Cardiac muscle cell (in vitro differentiated cells and primary cell): ENCODE results near the gene HS3ST3B1. TPM values are rescaled to one million over a fixed set of nuclear protein-coding genes. Genes with fewer than 3 reads are reported as not detected.
A peak's percentile ranks its signal among the peaks of the same experiment; 100 is the strongest.

Source experiments
- DNase-seq, 2 donors: peaks; one replicate each; pipeline versions ENCODE4 v3.0.0 to v3.0.0-alpha.2; 2010 to 2017; ENCODE audit warnings: low read depth in 1 of 2, low spot score in 1 of 2
- H3K27ac ChIP-seq: fragments of 200-600 bp; sonication (generic); 2 replicates; pipeline ENCODE4 v1.5.1; 2016
- H3K27me3 ChIP-seq: fragments of 200-600 bp; sonication (generic); 2 replicates; pipeline ENCODE4 v1.6.0; 2016; ENCODE audit warnings: control low read depth
- H3K36me3 ChIP-seq: fragments of 200-600 bp; sonication (generic); 2 replicates; pipeline ENCODE4 v1.5.1; 2016; ENCODE audit warnings: control low read depth
- H3K4me1 ChIP-seq: fragments of 200-600 bp; sonication (generic); 2 replicates; pipeline ENCODE4 v1.8.1; 2017; ENCODE audit warnings: low read depth, mild to moderate bottlenecking, mixed run types
- H3K4me3 ChIP-seq: fragments of 200-600 bp; sonication (generic); 2 replicates; pipeline ENCODE4 v1.5.1; 2016; ENCODE audit warnings: mild to moderate bottlenecking
- H3K9me3 ChIP-seq: fragments of 200-600 bp; sonication (generic); 2 replicates; pipeline ENCODE4 v1.5.1; 2017; ENCODE audit warnings: low read depth, mild to moderate bottlenecking, control low read depth
- polyA plus RNA-seq: library from polyadenylated mRNA; unstranded; fragments of >200 nt; fragmentation: Nextera tagmentation; extraction: Ambion mirVana; gene quantifications from 2 replicates; pipeline ENCODE4 v1.2.1, GENCODE V29; 2016
- total RNA-seq: library from RNA; depleted of rRNA; stranded (reverse); fragments of >200 nt; gene quantifications from 2 replicates; pipeline ENCODE4 v1.2.3, GENCODE V29; 2016
- TF ChIP-seq, protein P1 (sequence below): IDR thresholded peaks from 2 replicates; pipeline ENCODE4 v1.5.1; 2012; ENCODE audit warnings: low read depth, mild to moderate bottlenecking, low read length

The HS3ST3B1 gene
- total RNA-seq (4.9 and 7.9 TPM in 2 replicates), polyA plus RNA-seq (2.1 and 3.9 TPM in 2 replicates)

DNA sequence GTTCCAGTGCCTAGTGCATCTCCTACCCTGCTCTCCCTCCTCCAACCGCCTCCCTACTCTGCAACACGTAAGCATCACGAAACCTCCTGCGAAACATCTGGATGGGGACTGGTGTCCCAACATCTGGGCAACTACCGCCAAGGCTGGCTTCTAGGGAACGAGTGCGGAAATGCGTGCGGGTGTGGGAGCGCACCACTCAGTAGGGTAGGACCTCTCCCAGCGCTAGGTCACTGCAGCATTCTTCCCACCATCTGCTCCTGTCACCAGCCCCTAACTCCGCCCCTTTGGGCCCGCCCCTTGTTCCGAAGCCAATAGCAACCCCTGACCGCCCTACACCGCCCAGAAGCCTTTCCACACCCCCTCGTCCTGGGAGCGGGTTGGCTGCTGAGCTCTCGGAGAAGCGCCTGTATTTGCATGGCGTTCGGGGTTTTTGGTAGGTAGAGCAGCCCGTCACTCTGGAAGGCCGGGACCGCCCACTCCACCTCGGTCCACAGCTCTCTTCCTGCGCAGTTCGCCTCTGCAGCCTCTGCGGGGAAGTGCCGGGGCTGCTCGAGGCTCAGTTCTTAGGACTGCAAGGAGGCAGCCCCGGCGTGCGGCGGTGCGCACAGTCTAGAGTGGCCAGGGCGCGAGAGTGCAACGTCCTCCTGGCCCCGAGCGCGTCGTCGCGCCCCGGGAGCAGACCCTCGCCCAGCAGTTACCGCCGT is at the start of gene HS3ST3B1:
HS3ST3B1 (plus strand) TSS at position 507 of the 704 bp plus-strand sequence. CDS start 438 bp downstream, outside the sequence.
- Histone ChIP-seq H3K4me3 (peak within 1 kb of the TSS; percentile 67), H3K27me3 (peaks cover 61% of the 10 kb centered on the region), H3K9me3 (no peaks in the 10 kb centered on the region), H3K36me3 (no peaks in the 10 kb centered on the region), H3K4me1 (no peaks in the 10 kb centered on the region), H3K27ac (peak within 1 kb of the TSS; percentile 1)
- TF ChIP-seq, protein P1, sequence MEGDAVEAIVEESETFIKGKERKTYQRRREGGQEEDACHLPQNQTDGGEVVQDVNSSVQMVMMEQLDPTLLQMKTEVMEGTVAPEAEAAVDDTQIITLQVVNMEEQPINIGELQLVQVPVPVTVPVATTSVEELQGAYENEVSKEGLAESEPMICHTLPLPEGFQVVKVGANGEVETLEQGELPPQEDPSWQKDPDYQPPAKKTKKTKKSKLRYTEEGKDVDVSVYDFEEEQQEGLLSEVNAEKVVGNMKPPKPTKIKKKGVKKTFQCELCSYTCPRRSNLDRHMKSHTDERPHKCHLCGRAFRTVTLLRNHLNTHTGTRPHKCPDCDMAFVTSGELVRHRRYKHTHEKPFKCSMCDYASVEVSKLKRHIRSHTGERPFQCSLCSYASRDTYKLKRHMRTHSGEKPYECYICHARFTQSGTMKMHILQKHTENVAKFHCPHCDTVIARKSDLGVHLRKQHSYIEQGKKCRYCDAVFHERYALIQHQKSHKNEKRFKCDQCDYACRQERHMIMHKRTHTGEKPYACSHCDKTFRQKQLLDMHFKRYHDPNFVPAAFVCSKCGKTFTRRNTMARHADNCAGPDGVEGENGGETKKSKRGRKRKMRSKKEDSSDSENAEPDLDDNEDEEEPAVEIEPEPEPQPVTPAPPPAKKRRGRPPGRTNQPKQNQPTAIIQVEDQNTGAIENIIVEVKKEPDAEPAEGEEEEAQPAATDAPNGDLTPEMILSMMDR: peak; percentile 6
- DNase-seq: peak; percentile 99 to 100

DNA sequence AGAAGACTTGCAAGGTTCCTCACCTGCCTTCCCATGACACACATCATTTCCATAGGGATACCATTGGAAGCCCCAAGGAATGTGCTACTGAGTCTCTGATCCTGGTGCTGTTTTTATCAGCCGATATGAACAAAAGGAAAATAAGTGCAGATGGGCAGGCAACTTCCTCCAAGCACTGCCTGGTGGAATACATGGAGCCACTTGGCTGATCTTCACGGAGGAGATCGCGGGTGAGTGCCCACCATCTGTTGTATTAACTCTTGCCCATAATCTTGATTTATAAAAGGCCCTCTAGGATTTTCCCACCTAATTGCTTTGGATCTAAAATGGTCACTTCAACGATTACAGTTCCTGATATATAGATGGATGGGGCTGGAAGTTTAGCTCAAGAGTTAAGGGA is 39.5 kb upstream of the HS3ST3B1 start:
- no peak overlapping the region for H3K4me3 ChIP-seq
- DNase-seq: no peak
- TF ChIP-seq, protein P1: no peak
- no peaks in the 10 kb centered on the region for H3K36me3 ChIP-seq
- no peaks in the 10 kb centered on the region for H3K27me3 ChIP-seq
- no peaks in the 10 kb centered on the region for H3K9me3 ChIP-seq
- H3K27ac ChIP-seq: no peak overlapping the region
- no peaks in the 10 kb centered on the region for H3K4me1 ChIP-seq

DNA sequence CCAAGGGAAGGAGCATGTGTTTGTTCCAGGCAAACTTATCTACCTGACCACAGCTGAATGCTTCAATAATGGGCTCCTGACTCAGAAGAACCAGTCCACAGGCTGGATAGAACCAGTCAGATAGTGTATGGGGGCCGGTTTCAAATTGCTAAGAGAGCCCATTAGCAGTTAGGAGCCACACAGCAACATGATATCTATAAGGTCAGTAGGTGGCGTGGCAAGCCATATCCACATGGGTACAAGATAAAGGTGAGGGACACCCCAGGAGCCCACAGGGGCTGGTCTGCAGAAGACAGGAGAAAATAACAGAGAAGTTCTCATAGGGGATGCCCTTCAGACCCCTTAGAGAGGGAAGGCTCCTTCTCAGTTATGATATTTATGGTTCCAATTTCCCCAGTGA is 32.6 kb upstream of the HS3ST3B1 start:
- Histone ChIP-seq H3K4me1 (no peaks in the 10 kb centered on the region), H3K9me3 (no peaks in the 10 kb centered on the region), H3K27ac (no peak overlapping the region), H3K27me3 (no peaks in the 10 kb centered on the region), H3K4me3 (no peak overlapping the region), H3K36me3 (no peaks in the 10 kb centered on the region)
- TF ChIP-seq, protein P1: no peak
- no peak for DNase-seq

DNA sequence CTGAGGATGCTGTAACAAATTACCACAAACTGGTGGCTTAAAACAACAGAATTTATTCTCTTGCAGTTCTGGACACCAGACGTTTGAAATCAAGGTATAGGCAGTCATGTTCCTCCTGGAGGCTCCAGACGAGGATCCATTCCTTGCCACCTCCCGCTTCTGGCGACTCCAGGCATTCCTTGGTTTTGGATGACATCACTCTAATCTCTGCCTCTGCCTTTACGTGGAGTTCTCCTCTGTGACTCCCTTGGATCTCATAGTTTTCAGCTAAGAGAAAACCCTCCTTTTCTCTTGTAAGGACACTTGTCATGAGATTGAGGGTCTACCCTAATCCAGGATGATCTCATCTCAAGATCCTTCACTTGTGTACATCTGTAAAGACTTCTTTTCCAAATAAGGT is 31.4 kb upstream of the HS3ST3B1 start:
- H3K9me3 ChIP-seq: no peaks in the 10 kb centered on the region
- H3K27ac ChIP-seq: no peak overlapping the region
- H3K4me1 ChIP-seq: no peaks in the 10 kb centered on the region
- no peak overlapping the region for H3K4me3 ChIP-seq
- no peak for DNase-seq
- no peaks in the 10 kb centered on the region for H3K27me3 ChIP-seq
- no peaks in the 10 kb centered on the region for H3K36me3 ChIP-seq
- TF ChIP-seq, protein P1: no peak

DNA sequence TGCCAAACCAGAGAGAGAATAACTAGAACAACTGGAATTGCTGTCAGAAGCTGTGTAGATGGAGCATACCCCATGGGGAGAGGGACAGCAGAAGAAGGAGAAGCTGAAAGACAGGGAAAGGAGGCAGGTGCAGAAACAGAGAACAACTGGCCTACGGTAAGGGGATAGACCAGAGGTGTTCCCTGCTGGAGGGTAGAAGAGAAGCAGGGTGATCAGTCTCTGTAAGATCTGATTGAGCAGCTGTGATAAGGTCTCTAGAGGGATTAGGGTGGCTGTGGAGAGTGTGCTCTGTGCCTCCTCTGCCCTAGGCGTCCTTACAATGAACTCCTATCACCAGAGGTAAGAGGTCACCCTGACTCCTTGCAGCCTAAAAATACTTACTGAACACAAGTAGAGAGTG is 30.4 kb upstream of the HS3ST3B1 start:
- TF ChIP-seq, protein P1: no peak
- Histone ChIP-seq H3K27ac (no peak overlapping the region), H3K4me3 (no peak overlapping the region), H3K36me3 (no peaks in the 10 kb centered on the region), H3K9me3 (no peaks in the 10 kb centered on the region), H3K4me1 (no peaks in the 10 kb centered on the region), H3K27me3 (no peaks in the 10 kb centered on the region)
- DNase-seq: no peak
